T-helper 1 cell treated with Interleukin-12 subunit alpha and Interleukin-12 subunit beta and Interleukin-4 antibody, amounts not matched to agents 30 ng/mL and 1 ng/mL, for 36 hours (primary cell): ENCODE measurements around the gene PCDH17. TPM values are rescaled to one million over a fixed set of nuclear protein-coding genes. Genes with fewer than 3 reads are reported as not detected.

ENCODE experiments used
- intact Hi-C: fragments of 100-400 bp; cut with micrococcal nuclease; formaldehyde crosslinking; loops from one replicate; pipeline ENCODE4 v1.15.1; 2024
- total RNA-seq: library from RNA; stranded (reverse); gene quantifications from 2 replicates; pipeline ENCODE4 v1.2.3, GENCODE V29; 2022

PCDH17 gene
- total RNA-seq: not detected in 2 replicates

- intact Hi-C loops: no loop called here
Measured at GRCh38 chr13:57631596-57632275, at the start of gene PCDH17. TSS of gene PCDH17 (plus strand) at chr13:57631744. CDS start at chr13:57632547, 803 bp downstream.

- intact Hi-C loops: no loop called here
Measured at GRCh38 chr13:57582032-57582431, 49.5 kb upstream of the PCDH17 start.

GRCh38 chr13:57583529-57583928, 48.0 kb upstream of the PCDH17 start:
- intact Hi-C loops: no loop called here

GRCh38 chr13:57588639-57589038, 42.9 kb upstream of the PCDH17 start:
- intact Hi-C loops: no loop called here

- intact Hi-C loops: no loop called here
Measured at GRCh38 chr13:57595775-57596174, 35.8 kb upstream of the PCDH17 start.

GRCh38 chr13:57601536-57601935, 30.0 kb upstream of the PCDH17 start:
- intact Hi-C loops: no loop called here

- intact Hi-C loops: no loop called here
Measured at GRCh38 chr13:57604442-57604841, 27.1 kb upstream of the PCDH17 start.

GRCh38 chr13:57611969-57612368, 19.6 kb upstream of the PCDH17 start:
- intact Hi-C loops: no loop called here

GRCh38 chr13:57612568-57612967, 19.0 kb upstream of the PCDH17 start:
- intact Hi-C loops: no loop called here

- intact Hi-C loops: loop anchor here (1.0 kb wide), 1 partner anchor 1694 kb away; no protein-coding TSS in a partner anchor
Measured at GRCh38 chr13:57624565-57625435, 6.7 kb upstream of the PCDH17 start.

- intact Hi-C loops: no loop called here
Measured at GRCh38 chr13:57627663-57628062, 3.9 kb upstream of the PCDH17 start.

GRCh38 chr13:57629391-57629804, 2.1 kb upstream of the PCDH17 start:
- intact Hi-C loops: no loop called here

GRCh38 chr13:57629821-57630235, 1.7 kb upstream of the PCDH17 start:
- intact Hi-C loops: no loop called here

- intact Hi-C loops: no loop called here
Measured at GRCh38 chr13:57630661-57631595, 616 bp upstream of the PCDH17 start.

- intact Hi-C loops: no loop called here
Measured at GRCh38 chr13:57632276-57633140, 964 bp downstream of the PCDH17 start.

- intact Hi-C loops: no loop called here
Measured at GRCh38 chr13:57633141-57633949, 1.8 kb downstream of the PCDH17 start.

GRCh38 chr13:57633950-57634838, 2.6 kb downstream of the PCDH17 start:
- intact Hi-C loops: no loop called here

GRCh38 chr13:57634839-57635165, 3.3 kb downstream of the PCDH17 start:
- intact Hi-C loops: no loop called here
